Measurements from ENCODE around the gene CCRL2. TPM values are rescaled to one million over a fixed set of nuclear protein-coding genes. Genes with fewer than 3 reads are reported as not detected.

Gene CCRL2, protein sequence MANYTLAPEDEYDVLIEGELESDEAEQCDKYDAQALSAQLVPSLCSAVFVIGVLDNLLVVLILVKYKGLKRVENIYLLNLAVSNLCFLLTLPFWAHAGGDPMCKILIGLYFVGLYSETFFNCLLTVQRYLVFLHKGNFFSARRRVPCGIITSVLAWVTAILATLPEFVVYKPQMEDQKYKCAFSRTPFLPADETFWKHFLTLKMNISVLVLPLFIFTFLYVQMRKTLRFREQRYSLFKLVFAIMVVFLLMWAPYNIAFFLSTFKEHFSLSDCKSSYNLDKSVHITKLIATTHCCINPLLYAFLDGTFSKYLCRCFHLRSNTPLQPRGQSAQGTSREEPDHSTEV
- total RNA-seq (1 to 10 TPM; 3.1 to 5.1 TPM), polyA plus RNA-seq (1 to 10 TPM in 1 of 2 donors, under 1 TPM in 1; 0.59 to 1.8 TPM)
- long read RNA-seq, donor 1, transcript CCRL2-202 (2 exons, 1,796 nt): major isoform, 7 of 7 reads
- long read RNA-seq, donor 1, partial matches to known transcripts: 0 of 7 reads
- long read RNA-seq, donor 1, other reads (novel, unspliced or antisense): 0 of 7 reads
- long read RNA-seq, donor 2, partial matches to known transcripts: 0 of 1 reads
- long read RNA-seq, donor 2, other reads (novel, unspliced or antisense): 0 of 1 reads

DNA sequence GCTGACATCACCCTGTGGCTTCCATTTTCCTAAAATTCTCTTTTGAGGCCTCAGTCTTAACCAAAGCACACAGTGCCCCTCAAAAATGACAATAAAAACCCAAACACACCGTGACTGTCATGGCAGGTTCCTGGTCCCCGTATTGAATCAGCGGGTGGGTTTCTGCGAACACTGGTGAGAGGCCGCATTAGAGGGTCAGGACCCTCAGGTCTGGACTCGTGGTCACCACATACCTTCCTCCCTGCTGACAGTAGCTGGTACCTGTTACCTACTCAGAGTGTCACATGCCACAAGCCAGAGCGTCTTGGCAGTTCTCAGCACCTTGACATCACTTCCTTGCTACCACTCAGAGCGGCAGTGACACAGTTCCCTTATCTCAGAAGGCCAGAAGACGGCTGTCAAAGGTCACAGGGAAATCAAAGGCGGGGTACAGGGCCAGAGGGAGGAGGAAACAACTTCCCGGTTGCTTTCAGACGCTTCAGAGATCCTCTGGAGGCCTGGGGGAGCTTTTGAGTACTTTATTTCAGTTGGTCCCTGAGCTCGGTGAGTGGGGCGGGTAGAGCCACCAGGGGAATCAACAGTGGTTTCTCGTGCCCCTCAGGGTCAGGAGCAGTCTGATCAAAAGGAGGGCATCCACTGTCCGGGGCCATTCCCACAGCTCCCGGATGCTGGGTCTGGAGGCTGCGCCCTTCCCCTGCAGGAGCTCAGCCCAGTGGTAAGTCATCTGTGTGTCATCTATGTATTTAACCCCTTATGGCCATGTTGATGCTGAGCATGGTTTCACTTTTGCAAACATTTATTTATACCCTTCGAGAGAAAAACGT is at the start of gene CCRL2, which contains the start of gene CCR5AS:
TSS of gene CCRL2 (plus strand) at position 472 of the 824 bp plus-strand sequence. CDS start 821 bp downstream, outside the sequence.
TSS of gene CCR5AS (minus strand) at position 279 of the 824 bp plus-strand sequence.
- 77 to 80% methylated on average over 20 of the region's 20 CpGs for WGBS, 2 donors
- H3K27me3 ChIP-seq (ENCODE audit: control insufficient read depth in 1 of 2, insufficient read depth in 2 of 2, low read length in 1 of 2): no peaks in the 10 kb centered on the region
- intact Hi-C loops (cut with DNase I): no loop called here
- ATAC-seq (ENCODE audit: low FRiP score): peak; percentile 68
- H3K36me3 ChIP-seq (ENCODE audit: control insufficient read depth in 1 of 2, insufficient read depth in 2 of 2, low read length in 1 of 2): no peaks in the 10 kb centered on the region
- H3K4me3 ChIP-seq (ENCODE audit: low read length in 2 of 2): no peak within 1 kb of the TSS
- peaks cover 2% of the 10 kb centered on the region for H3K9me3 ChIP-seq (ENCODE audit: control insufficient read depth, low read length)
- H3K27ac ChIP-seq (ENCODE audit: low read depth in 1 of 2, low read length in 2 of 2): no peak within 1 kb of the TSS
- peak in 1 of 2 donors; percentile 81 for DNase-seq
- no peaks in the 10 kb centered on the region for H3K4me1 ChIP-seq (ENCODE audit: control insufficient read depth in 1 of 2, insufficient read depth in 2 of 2, low read length in 2 of 2)

DNA sequence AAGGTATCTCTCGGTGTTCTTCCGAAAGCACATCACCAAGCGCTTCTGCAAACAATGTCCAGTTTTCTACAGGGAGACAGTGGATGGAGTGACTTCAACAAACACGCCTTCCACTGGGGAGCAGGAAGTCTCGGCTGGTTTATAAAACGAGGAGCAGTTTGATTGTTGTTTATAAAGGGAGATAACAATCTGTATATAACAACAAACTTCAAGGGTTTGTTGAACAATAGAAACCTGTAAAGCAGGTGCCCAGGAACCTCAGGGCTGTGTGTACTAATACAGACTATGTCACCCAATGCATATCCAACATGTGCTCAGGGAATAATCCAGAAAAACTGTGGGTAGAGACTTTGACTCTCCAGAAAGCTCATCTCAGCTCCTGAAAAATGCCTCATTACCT is 48.6 kb upstream of the CCRL2 start:
- Histone ChIP-seq H3K27ac (ENCODE audit: low read depth in 1 of 2, low read length in 2 of 2) (no peak overlapping the region), H3K4me1 (ENCODE audit: control insufficient read depth in 1 of 2, insufficient read depth in 2 of 2, low read length in 2 of 2) (no peaks in the 10 kb centered on the region), H3K9me3 (ENCODE audit: control insufficient read depth, low read length) (no peaks in the 10 kb centered on the region), H3K36me3 (ENCODE audit: control insufficient read depth in 1 of 2, insufficient read depth in 2 of 2, low read length in 1 of 2) (no peaks in the 10 kb centered on the region), H3K4me3 (ENCODE audit: low read length in 2 of 2) (no peak overlapping the region), H3K27me3 (ENCODE audit: control insufficient read depth in 1 of 2, insufficient read depth in 2 of 2, low read length in 1 of 2) (peaks cover 0 to 2% of the 10 kb centered on the region in 2 donors)
- ATAC-seq (ENCODE audit: low FRiP score) (no peak), DNase-seq (no peak)
- 78 to 86% methylated on average over 6 of the region's 6 CpGs for WGBS, 2 donors
- intact Hi-C loops (cut with DNase I): no loop called here

DNA sequence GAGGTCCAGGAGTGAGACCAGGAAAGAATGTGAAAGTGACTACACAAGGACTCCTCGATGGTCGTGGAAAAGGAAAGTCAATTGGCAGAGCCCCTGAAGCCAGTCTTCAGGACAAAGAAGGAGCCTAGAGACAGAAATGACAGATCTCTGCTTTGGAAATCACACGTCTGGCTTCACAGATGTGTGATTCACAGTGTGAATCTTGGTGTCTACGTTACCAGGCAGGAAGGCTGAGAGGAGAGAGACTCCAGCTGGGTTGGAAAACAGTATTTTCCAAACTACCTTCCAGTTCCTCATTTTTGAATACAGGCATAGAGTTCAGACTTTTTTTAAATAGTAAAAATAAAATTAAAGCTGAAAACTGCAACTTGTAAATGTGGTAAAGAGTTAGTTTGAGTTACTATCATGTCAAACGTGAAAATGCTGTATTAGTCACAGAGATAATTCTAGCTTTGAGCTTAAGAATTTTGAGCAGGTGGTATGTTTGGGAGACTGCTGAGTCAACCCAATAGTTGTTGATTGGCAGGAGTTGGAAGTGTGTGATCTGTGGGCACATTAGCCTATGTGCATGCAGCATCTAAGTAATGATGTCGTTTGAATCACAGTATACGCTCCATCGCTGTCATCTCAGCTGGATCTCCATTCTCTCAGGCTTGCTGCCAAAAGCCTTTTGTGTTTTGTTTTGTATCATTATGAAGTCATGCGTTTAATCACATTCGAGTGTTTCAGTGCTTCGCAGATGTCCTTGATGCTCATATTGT is 47.1 kb upstream of the CCRL2 start:
- intact Hi-C loops (cut with DNase I): no loop called here
- Histone ChIP-seq H3K9me3 (ENCODE audit: control insufficient read depth, low read length) (no peaks in the 10 kb centered on the region), H3K27me3 (ENCODE audit: control insufficient read depth in 1 of 2, insufficient read depth in 2 of 2, low read length in 1 of 2) (peaks cover 0 to 2% of the 10 kb centered on the region in 2 donors), H3K4me3 (ENCODE audit: low read length in 2 of 2) (no peak overlapping the region), H3K4me1 (ENCODE audit: control insufficient read depth in 1 of 2, insufficient read depth in 2 of 2, low read length in 2 of 2) (no peaks in the 10 kb centered on the region), H3K27ac (ENCODE audit: low read depth in 1 of 2, low read length in 2 of 2) (no peak overlapping the region), H3K36me3 (ENCODE audit: control insufficient read depth in 1 of 2, insufficient read depth in 2 of 2, low read length in 1 of 2) (no peaks in the 10 kb centered on the region)
- ATAC-seq (ENCODE audit: low FRiP score) (no peak), DNase-seq (no peak)
- WGBS, 2 donors: 56 to 57% methylated on average over 11 of the region's 11 CpGs

DNA sequence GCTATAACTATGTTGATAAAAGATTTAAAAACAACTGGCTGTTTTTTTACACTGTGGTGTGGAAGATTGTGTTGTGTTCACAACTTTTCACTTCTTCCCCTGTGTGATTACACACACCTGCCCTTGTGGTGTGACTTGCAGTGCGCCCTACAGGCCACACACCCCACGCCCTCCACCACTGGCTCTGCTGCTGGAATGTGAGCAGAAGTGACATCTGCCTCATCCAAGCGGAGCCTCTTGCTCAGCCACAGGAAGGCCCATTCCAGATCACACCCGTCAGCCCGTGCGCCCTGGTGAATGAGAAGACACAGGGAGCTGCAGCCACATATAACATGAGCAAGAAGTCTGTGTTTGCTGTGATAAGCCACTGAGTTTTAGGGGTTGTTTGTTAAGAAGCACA is 46.2 kb upstream of the CCRL2 start:
- Histone ChIP-seq H3K9me3 (ENCODE audit: control insufficient read depth, low read length) (no peaks in the 10 kb centered on the region), H3K4me1 (ENCODE audit: control insufficient read depth in 1 of 2, insufficient read depth in 2 of 2, low read length in 2 of 2) (no peaks in the 10 kb centered on the region), H3K27ac (ENCODE audit: low read depth in 1 of 2, low read length in 2 of 2) (no peak overlapping the region), H3K27me3 (ENCODE audit: control insufficient read depth in 1 of 2, insufficient read depth in 2 of 2, low read length in 1 of 2) (no peaks in the 10 kb centered on the region), H3K36me3 (ENCODE audit: control insufficient read depth in 1 of 2, insufficient read depth in 2 of 2, low read length in 1 of 2) (no peaks in the 10 kb centered on the region), H3K4me3 (ENCODE audit: low read length in 2 of 2) (no peak overlapping the region)
- 67 to 78% methylated on average over 6 of the region's 6 CpGs for WGBS, 2 donors
- ATAC-seq (ENCODE audit: low FRiP score) (no peak), DNase-seq (no peak)
- intact Hi-C loops (cut with DNase I): no loop called here

DNA sequence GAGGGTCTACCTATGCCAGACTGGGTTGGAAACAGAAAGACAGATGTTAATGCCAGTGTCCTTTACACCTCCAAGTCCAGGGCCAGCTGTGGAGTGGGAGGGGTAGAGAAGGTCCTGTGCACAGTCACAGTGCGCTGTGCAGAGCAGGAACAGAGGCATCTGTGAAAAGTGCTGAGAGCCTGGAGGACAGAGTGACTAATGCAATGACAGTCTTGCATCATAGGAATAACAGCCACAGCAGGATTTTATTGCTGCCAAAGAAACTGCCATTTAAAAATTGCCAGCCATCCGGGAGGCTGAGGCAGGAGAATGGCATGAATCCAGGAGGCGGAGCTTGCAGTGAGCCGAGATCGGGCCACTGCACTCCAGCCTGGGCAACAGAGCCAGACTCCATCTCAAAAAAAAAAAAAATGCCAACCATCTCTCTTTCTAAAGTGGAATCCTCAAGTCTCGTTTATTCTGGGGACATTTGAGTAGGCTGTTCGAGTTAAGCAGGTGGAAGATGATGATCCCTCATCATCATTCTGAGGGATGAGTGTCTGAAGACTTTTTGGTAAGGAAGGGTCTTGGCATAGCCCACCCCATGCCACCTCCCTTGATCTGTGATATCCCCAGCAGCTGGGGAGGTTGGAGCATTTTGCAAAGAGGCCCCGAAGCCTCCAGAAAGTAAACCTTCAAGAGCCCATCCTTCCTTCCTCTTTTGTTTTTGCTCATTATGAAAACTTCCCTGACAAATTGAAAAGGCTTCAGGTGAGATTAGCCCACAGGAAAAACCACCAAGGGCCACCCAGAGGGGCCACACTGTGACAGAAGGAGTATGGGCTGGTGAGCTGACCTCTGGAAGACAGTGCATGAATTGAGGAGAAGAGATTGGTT is 45.4 kb upstream of the CCRL2 start:
- ATAC-seq (ENCODE audit: low FRiP score) (no peak), DNase-seq (peak in 1 of 2 donors; percentile 66)
- 53 to 55% methylated on average over 8 of the region's 8 CpGs for WGBS, 2 donors
- no peak overlapping the region for H3K27ac ChIP-seq (ENCODE audit: low read depth in 1 of 2, low read length in 2 of 2)
- no peaks in the 10 kb centered on the region for H3K4me1 ChIP-seq (ENCODE audit: control insufficient read depth in 1 of 2, insufficient read depth in 2 of 2, low read length in 2 of 2)
- no peak overlapping the region for H3K4me3 ChIP-seq (ENCODE audit: low read length in 2 of 2)
- no peaks in the 10 kb centered on the region for H3K9me3 ChIP-seq (ENCODE audit: control insufficient read depth, low read length)
- H3K36me3 ChIP-seq (ENCODE audit: control insufficient read depth in 1 of 2, insufficient read depth in 2 of 2, low read length in 1 of 2): no peaks in the 10 kb centered on the region
- intact Hi-C loops (cut with DNase I): no loop called here
- no peaks in the 10 kb centered on the region for H3K27me3 ChIP-seq (ENCODE audit: control insufficient read depth in 1 of 2, insufficient read depth in 2 of 2, low read length in 1 of 2)

DNA sequence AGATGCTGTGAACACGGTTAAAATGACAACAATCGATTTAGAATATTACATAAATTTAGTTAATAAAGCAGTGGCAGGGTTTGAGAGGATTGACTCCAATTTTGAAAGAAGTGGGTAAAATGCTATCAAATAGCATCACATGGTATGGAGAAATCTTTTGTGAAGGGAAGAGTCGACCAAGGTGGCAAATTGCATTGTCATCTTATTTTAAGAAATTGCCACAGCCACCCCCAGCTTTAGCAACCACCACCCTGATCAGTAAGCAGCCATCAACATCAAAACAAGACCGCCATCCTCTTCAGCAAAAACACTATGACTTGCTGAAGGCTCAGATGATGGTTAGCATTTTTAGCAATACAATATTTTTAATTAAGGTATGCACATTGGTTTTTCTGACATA is 42.0 kb upstream of the CCRL2 start:
- Histone ChIP-seq H3K4me3 (ENCODE audit: low read length in 2 of 2) (no peak overlapping the region), H3K4me1 (ENCODE audit: control insufficient read depth in 1 of 2, insufficient read depth in 2 of 2, low read length in 2 of 2) (no peaks in the 10 kb centered on the region), H3K27ac (ENCODE audit: low read depth in 1 of 2, low read length in 2 of 2) (no peak overlapping the region), H3K9me3 (ENCODE audit: control insufficient read depth, low read length) (peaks cover 2% of the 10 kb centered on the region), H3K36me3 (ENCODE audit: control insufficient read depth in 1 of 2, insufficient read depth in 2 of 2, low read length in 1 of 2) (no peaks in the 10 kb centered on the region), H3K27me3 (ENCODE audit: control insufficient read depth in 1 of 2, insufficient read depth in 2 of 2, low read length in 1 of 2) (no peaks in the 10 kb centered on the region)
- DNase-seq (no peak), ATAC-seq (ENCODE audit: low FRiP score) (no peak)
- intact Hi-C loops (cut with DNase I): no loop called here
- WGBS, 2 donors: 79 to 84% methylated on average over 4 of the region's 4 CpGs

DNA sequence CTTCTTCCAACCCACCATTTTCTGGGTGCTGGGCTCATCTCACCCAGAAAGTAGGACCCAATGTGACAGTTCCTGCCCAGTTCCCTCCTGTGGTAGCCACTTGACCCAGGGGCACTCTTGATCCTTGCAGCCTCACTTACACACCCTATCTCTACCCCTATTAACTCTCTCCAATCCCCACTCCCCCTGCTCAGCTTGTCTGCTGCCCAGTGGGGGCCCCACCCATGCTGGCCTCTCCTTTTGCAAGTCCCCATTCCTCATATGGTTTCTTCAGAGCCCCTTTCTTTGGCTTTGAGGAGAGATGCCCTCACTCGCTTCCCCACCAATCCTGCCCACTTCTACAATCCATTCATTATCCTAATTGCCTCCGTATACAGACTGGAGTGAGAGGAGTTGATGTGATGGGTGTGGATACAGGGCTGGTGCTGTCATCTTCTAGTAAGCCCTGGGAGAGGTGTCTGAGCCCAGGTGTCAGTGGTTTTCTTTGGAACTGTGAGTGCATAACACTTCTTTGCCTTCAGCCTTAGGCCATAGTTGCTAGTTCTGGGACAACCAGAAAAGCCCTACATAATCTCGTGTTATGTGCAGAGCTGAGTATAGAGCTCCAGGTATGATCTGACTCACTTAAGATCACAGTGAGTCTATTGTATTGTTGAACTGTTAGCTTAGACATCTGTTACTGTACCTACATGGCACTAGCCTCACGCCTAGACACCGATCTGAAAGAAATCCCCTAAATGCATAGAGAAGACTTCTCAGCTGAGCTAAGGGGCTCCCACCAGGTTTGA is 41.1 kb upstream of the CCRL2 start:
- ATAC-seq (ENCODE audit: low FRiP score) (no peak), DNase-seq (no peak)
- WGBS, 2 donors: 88 to 89% methylated on average over 5 of the region's 5 CpGs

More for the DNA sequence above, 41.1 kb upstream of the CCRL2 start:
- Histone ChIP-seq H3K27ac (ENCODE audit: low read depth in 1 of 2, low read length in 2 of 2) (no peak overlapping the region), H3K4me1 (ENCODE audit: control insufficient read depth in 1 of 2, insufficient read depth in 2 of 2, low read length in 2 of 2) (no peaks in the 10 kb centered on the region), H3K36me3 (ENCODE audit: control insufficient read depth in 1 of 2, insufficient read depth in 2 of 2, low read length in 1 of 2) (no peaks in the 10 kb centered on the region), H3K27me3 (ENCODE audit: control insufficient read depth in 1 of 2, insufficient read depth in 2 of 2, low read length in 1 of 2) (no peaks in the 10 kb centered on the region), H3K4me3 (ENCODE audit: low read length in 2 of 2) (no peak overlapping the region), H3K9me3 (ENCODE audit: control insufficient read depth, low read length) (peaks cover 2% of the 10 kb centered on the region)
- intact Hi-C loops (cut with DNase I): no loop called here
